ENCODE results near the gene ELFN2. TPM values are rescaled to one million over a fixed set of nuclear protein-coding genes. Genes with fewer than 3 reads are reported as not detected.

ELFN2 gene
- total RNA-seq, 6 experiments from 2014 or later = 0.07 to 0.93 (median 0.49) TPM

DNA sequence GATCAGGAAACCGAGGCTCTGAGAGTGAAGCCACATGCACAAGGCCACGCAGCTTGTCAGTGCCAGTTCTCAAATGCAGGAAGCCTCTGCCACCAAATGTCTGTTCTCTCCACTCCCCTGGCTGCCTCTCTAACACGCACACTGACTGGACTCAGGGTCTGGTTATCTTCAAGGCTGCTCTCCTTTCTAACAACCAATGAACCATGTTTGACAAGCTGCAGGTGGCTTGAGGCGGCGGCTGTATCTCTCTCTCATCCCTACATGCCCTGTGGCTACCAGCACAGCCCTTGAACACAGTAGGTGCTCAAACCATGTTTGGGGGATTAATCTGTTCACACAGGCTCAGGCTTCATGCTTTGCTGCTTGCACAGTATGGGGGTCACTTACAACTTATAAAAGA lies 35.2 kb upstream of the ELFN2 start:
- no peaks in the 10 kb centered on the region for H3K4me1 ChIP-seq
- H3K4me3 ChIP-seq = no peak overlapping the region
- H3K36me3 ChIP-seq = no peaks in the 10 kb centered on the region
- no peaks in the 10 kb centered on the region for H3K27me3 ChIP-seq
- ATAC-seq = no peak
- TF ChIP-seq POLR2A (IDR thresholded peaks at IDR 0.05) = no peak
- TF ChIP-seq, protein P1, sequence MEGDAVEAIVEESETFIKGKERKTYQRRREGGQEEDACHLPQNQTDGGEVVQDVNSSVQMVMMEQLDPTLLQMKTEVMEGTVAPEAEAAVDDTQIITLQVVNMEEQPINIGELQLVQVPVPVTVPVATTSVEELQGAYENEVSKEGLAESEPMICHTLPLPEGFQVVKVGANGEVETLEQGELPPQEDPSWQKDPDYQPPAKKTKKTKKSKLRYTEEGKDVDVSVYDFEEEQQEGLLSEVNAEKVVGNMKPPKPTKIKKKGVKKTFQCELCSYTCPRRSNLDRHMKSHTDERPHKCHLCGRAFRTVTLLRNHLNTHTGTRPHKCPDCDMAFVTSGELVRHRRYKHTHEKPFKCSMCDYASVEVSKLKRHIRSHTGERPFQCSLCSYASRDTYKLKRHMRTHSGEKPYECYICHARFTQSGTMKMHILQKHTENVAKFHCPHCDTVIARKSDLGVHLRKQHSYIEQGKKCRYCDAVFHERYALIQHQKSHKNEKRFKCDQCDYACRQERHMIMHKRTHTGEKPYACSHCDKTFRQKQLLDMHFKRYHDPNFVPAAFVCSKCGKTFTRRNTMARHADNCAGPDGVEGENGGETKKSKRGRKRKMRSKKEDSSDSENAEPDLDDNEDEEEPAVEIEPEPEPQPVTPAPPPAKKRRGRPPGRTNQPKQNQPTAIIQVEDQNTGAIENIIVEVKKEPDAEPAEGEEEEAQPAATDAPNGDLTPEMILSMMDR (IDR thresholded peaks at IDR 0.05) = no peak
- DNase-seq = no peak
- no peaks in the 10 kb centered on the region for H3K9me3 ChIP-seq
- H3K27ac ChIP-seq = no peak overlapping the region
- 17% methylated on average over 1 of the region's 5 CpGs for WGBS (ENCODE audit: insufficient coverage, low coverage, low lambda C conversion rate, missing lambda C conversion rate)
- intact Hi-C loops (cut with DNase I) = no loop called here

DNA sequence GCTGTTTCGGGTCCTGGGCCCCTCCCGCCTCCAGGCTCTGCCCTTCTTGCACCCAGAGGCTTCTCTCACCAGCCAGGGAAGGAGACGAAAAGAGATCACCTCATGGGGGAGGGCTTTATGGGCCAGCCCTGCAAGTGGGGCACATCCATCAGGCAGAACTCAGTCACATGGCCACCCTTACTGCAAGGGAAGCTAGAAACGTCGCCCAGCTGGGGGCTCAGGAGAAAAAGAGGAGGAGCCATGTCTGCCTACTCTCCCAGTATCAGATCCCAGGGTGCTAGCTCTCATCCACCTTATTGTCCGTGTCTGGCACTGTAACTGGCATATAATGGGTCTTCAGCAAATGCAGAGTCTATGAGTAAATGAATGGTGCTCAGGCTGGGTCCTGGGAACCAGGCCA lies 34.7 kb upstream of the ELFN2 start:
- DNase-seq = no peak
- H3K36me3 ChIP-seq = no peaks in the 10 kb centered on the region
- H3K9me3 ChIP-seq = no peaks in the 10 kb centered on the region
- intact Hi-C loops (cut with DNase I) = no loop called here
- ATAC-seq = no peak
- no peaks in the 10 kb centered on the region for H3K4me1 ChIP-seq
- no peak overlapping the region for H3K4me3 ChIP-seq
- no peak overlapping the region for H3K27ac ChIP-seq
- no peaks in the 10 kb centered on the region for H3K27me3 ChIP-seq
- WGBS (ENCODE audit: insufficient coverage, low coverage, low lambda C conversion rate, missing lambda C conversion rate) = 0% methylated on average over 1 of the region's 6 CpGs
- no peak for TF ChIP-seq POLR2A (IDR thresholded peaks at IDR 0.05)
- TF ChIP-seq, protein P1 (IDR thresholded peaks at IDR 0.05) = no peak

DNA sequence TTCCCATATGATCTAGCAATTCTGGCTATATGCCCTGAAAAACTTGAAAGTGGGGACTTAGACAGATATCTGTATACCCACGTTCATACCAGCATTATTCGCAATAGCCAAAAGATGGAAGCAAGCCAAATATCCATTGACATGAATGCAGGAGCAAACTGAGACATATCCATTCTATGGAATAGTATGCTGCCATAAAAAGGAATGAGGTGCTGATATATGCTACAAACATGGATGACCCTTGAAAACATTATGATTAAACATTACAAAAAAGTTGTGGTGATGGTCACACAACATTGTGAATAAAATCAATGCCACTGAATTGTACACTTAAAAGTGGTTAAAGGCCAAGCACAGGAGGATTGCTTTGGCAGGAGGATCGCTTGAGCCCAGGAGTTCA lies 33.4 kb upstream of the ELFN2 start:
- no peak for DNase-seq
- TF ChIP-seq POLR2A (IDR thresholded peaks at IDR 0.05) = no peak
- TF ChIP-seq, protein P1 (IDR thresholded peaks at IDR 0.05) = no peak
- Histone ChIP-seq H3K4me1 (no peaks in the 10 kb centered on the region), H3K9me3 (no peaks in the 10 kb centered on the region), H3K27ac (no peak overlapping the region), H3K36me3 (no peaks in the 10 kb centered on the region), H3K4me3 (no peak overlapping the region), H3K27me3 (no peaks in the 10 kb centered on the region)
- intact Hi-C loops (cut with DNase I) = no loop called here
- WGBS (ENCODE audit: insufficient coverage, low coverage, low lambda C conversion rate, missing lambda C conversion rate) = 67% methylated on average over 3 of the region's 3 CpGs
- no peak for ATAC-seq

DNA sequence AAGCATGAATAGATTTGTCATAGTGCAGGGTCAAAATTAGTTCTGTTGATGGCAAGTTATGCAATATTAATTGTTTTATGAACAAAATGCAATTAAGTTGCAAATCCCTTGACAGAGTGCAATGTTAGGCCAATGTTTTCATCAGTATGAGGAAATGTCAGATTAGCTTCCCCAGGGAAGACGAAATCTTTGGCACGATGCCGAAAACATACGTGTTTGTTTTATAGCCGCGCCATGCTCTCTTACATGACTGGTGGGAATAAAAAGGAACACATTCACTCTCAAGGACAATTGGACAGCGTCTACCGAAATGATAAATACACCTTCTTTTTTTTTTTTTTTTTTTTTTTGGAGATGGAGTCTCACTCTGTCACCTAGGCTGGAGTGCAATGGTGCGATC lies 31.9 kb upstream of the ELFN2 start:
- intact Hi-C loops (cut with DNase I) = loop anchor here in 1 of 2 donors (10.0 kb wide), 1 partner anchor 144 kb away; no protein-coding TSS in a partner anchor
- DNase-seq (no peak), ATAC-seq (no peak)
- Histone ChIP-seq H3K4me1 (no peaks in the 10 kb centered on the region), H3K36me3 (no peaks in the 10 kb centered on the region), H3K27ac (no peak overlapping the region), H3K27me3 (no peaks in the 10 kb centered on the region), H3K9me3 (no peaks in the 10 kb centered on the region), H3K4me3 (no peak overlapping the region)
- TF ChIP-seq, protein P1 (IDR thresholded peaks at IDR 0.05) = no peak
- TF ChIP-seq POLR2A (IDR thresholded peaks at IDR 0.05) = no peak
- 58% methylated on average over 8 of the region's 9 CpGs for WGBS (ENCODE audit: insufficient coverage, low coverage, low lambda C conversion rate, missing lambda C conversion rate)

Measured in right lobe of liver (tissue), 6 donors.